ENCODE results near the gene MYZAP.

MYZAP gene

DNA sequence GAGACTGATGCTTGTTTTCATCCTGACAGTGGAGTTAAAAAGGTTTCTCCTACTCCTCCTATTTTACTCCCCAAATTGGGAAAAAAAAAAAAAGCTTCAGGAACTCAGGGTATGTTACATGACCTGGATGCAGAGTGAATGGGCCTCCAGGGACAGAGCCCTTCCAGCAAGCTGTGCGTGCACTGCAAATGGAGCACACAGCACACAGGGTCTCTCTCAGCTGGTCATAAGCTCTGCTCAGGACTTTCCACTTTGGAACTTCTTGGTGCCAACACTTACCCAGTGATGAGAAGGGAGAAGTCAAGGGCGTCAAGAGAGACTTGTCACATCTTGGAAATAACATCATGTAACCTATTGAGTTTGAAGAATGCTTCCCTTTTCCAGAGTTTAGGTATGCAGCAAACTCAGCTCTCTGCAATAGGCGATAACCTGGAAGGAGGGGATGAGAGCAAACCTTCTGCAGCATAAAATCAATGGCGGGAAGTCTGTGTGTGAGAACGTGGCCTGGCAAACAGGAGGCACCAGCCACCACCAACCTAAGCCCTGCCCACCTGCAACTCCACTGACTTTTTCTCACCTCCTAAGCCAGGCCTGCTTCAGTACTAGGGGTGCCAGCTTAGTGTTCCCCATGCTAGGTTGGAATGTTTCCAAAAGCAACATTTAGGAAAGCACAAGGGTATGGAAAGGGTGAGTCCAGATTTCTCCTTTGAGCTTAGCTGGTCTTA is 39.8 kb downstream of the MYZAP start:
- DNase-seq, result no peak

DNA sequence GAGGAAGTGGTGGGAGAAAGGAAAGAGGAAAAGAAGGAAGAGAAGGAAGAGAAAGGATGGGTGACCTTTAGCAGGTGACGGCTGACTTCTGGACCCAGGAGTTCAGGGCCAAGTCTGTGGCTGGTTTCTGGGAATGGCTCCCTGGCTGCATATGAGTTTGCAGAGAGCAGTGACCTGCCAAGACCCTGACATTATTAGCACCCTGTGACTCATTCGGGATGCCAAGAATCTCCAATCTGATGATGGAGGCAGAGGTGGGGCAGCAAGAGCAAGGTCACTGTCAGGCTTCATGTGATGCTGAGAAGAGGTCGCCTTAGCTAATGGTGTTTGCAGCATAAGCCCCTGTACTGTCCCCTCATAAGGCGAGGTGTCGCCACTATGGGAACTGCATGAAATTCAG is 42.6 kb downstream of the MYZAP start:
- no peak for DNase-seq

DNA sequence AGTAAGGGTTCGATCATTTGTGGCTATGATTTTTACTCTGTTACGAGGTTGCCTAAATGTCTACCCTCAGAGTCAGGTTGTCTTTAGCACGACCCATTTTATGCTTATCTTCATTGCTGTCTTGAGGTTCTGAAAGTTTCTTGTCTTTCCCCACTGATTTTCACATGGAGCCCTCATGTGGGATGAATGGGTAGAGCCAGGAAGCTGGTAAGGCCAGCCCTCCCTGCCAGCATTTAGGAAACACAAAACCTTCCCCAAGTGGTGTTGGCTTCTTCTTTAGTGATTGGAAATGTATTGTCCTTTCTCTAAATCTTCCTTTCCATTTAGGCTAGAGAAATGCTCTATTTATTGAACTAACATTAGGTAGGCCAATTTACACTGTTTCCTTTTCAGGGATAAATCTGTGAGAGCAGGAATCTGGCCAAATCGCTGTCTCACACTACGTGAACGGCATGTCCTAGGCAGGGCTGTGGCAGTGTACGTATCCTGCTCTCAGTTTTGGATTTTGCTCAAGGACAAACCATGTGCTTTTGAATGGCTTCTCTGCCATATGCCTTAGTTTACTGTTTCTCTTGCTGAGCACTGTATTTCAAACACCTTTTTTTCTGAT is 43.7 kb downstream of the MYZAP start:
- DNase-seq, result peak in 1 of 2 experiments; percentile 69

DNA sequence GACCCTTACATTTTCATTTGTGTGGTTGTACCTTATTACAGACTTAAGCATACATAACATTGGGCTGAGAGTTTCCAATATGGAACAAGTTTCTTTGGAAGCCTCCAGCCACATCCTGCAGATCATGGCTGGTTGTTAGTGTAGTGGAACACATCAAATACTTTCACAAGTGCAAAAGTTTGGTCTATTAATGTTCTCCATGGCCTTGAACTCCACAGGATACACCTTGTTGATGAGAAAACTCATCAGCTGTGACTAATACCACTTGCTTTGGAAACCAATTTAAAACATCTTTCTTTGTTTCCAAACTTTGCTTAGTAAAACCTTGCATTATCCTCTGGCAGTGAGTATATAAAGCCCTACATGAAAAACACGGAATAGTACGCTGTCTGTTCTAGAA is 46.1 kb downstream of the MYZAP start:
- DNase-seq, result no peak

DNA sequence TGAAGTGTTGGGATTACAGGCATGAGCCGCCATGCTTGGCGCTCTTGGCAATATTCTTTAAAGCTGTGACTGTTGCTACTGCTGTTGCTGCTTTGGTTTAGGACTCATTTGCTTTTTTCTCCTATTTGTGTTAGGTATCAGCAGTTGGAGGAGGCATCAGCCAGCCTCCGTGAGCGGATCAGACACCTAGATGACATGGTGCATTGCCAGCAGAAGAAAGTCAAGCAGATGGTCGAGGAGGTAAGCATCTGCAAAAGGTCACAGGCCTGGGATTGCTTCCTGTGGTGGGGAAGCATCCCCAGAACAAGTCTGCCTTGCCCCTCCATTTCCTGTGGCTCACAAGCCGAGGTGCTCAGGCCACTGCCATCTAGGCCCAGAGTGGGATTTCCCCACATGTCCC is 47.6 kb downstream of the MYZAP start:
- no peak for DNase-seq

DNA sequence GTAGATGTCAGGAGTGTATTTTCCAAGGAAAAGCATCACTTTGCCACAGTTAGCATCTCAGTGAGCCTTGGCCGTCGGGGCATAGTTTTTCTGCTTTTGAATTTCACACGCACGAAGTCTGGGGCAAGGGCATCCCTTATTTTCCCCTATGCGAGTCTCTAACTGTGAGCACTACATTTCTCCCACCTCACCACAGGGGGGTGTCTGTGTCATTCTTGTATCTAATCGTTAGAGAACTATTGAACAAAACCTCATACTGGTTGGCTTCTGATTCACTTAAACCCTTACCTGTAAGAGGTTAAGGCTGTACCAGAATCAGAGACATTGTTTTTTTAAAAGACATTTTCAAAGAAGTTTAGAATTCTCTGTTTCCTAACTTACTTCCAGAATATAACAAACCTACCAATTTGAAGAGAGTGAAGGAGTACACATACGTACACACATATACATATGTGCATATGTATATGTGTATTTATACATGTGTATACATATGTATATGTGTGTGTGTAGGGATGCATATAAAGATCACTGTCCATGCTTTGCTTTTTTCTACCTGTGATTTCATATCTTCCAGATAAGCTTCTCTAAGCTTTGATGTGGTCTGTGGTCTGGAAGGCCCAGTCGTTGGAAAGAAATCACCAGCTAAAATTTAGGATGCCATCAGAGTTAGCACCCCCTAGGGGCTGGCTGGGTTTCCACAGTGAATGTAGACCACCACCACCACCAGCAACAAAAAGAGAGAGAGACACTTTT is 49.4 kb downstream of the MYZAP start:
- DNase-seq, result no peak

DNA sequence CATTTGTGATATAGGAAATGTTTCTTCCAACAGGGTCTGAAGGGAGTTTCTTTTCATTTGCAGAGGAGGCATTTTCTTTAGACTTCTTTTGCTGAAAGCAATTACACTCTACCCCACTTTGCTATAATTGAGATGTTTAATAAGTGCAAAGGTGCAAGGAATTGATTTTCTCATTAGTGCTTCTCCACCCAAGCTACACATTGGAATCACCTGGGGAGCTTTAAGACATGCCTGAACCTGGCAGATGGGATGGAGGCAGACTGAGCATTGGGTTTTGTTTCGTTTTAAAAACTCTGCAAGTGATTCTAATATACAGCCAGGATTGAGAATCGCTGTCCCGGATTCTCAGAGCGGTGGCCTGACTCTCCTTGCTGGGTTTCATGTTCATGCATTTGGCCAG is 52.1 kb downstream of the MYZAP start:
- DNase-seq, result no peak

DNA sequence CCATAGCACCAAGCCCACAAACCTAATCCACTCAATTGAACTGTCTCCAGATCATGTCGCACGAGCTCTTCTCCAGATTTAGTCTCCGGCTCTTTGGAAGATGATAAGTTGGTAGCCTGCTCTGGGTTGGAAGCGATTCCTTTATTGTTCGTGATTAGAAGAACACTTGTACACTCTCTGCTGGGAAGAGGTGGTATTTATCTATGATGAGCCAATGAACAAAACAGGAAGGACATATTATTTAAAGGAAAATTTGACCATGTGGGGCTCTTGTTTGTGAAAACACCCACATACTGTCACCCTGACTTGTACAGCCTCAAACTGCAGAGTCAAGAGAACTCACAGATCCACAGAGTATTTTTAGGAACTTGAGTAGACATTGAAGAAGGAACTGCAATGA is 54.4 kb downstream of the MYZAP start:
- DNase-seq, result no peak

DNA sequence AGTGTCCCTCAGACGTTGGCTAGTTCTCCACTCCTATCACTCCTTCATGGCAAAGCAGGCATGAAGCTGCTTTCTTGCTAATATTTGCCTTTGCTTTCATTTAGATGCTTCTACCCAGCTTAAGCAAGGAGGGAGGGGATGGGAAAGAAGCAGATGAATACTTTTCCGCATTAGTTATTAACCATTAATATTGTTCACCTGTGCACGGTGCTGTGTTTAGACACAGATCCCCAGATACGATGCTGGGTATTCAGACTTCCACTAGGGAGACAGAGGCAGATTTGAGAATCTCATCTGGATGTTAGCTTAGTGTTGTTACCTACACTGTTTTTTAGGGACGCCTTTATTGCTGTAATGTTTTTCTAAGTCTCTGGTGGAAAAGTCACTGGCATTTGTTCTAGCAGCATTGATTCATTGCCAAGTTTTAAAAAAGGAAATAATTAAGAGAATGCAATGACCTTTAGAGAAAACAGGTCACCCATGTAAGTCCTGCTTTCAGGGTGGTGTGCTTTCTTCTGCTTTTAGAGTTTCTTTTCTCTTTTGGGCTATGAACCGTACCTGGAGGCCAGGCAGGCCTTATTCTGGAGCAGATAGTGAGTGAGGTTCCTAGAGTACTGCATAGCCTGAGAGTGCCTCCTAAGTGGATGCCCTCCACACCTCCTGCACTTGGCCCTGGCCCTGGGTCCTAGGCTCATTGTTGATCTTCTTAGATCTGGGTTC is 55.5 kb downstream of the MYZAP start:
- no peak for DNase-seq

DNA sequence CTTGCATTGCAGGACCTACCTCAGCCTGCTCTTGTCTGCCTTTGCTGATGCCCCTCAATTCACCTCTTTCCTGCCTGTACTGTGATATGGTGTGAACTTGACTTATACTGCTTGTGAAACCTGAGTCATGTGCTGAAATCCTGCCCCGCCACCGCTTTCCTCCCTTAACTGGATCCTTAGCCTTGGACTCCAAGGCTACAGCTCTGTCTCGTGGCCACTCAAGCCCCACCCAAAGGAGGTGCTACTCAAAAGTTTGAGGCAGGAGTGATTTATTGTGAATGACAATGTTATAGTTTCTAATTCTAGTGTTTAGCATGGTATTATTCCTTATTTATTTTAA is 56.1 kb downstream of the MYZAP start:
- DNase-seq, result no peak

DNA sequence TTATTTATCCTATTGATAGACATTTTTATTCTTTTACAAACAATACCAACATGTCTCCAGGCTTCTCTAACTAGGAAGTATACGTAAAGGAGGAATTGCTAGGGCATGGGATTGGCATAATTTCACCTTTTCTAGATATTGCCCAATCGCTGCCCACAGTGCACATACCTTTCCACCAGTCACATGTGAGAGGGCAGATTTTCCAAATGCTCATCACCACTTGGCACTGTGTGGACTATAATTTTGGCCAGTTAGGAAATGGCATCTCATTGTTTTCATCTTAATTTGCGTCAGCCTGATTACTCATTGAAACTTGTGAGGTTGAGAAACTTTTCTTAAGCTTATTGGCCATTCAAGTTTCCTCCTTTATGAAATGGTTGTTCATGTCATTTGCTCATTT is 57.4 kb downstream of the MYZAP start:
- DNase-seq, result no peak

DNA sequence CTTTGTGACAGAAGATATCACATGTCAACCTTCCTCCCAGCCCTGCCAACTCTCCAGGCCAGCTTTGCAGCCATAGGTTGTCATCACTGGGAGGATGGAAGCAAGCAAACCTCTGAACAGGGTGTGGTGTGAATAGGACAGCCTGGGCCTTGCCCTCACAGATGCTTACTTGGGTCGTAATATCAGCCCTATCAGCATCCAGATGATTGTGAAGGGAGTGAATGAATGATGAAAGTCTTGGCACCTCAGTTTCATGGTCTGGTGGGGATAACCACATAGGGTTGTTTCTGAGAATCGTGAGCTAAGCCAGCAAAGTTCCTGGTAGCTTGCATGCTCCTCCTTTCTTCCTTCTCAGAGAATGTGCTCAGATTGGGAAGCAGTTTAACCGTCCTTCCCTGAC is 59.7 kb downstream of the MYZAP start:
- DNase-seq, result no peak

DNA sequence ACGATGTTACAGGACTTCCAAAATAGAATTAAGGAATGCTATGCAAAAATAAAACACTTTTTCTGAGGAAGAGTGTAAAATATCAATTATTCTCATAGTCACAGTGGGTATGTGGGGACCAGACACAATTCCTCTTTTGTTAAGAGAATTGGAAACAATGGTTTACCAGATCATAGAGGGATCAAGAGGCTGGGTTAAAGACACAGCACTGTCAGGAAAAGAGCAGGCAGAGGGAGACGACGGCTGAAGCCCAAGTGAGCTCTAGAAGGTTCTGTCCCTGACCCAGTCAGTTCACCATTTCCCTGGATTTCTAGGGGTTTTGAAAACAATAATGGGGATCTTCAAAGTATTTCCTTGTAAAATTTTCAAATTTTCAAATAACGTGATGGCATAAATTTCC is 60.8 kb downstream of the MYZAP start:
- DNase-seq, result no peak

DNA sequence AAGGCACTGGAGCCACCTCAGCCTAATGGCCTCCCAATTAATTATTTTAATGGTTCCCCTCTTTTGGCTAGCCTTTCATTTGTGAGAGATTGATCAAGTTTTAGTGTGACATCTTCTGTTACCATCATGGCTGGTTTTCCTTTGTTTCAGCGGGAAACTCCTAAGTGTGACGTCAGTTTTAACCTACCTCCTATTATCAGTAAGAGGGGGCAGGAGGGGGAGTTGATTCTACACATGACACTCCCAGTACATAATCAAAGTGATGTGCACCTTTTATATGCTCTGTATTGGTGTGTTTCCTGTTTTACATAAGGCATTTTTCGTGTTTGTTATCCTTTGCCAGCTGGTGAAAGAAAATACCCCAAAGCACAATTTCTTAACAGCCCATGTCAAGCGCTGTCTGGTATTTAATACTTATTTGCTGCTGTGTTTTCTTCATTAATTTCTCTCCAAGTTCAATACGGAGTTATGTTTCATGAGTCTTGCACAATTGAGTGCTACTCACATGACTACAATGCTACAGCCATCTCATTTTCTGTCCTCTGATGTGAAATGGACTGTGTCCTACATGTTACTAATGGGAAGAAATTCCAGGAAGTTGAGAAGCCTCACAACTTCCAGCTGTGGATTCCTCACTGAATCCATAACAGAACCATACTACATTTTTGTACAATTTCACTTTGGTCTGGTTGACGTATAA is 62.6 kb downstream of the MYZAP start:
- no peak for DNase-seq

DNA sequence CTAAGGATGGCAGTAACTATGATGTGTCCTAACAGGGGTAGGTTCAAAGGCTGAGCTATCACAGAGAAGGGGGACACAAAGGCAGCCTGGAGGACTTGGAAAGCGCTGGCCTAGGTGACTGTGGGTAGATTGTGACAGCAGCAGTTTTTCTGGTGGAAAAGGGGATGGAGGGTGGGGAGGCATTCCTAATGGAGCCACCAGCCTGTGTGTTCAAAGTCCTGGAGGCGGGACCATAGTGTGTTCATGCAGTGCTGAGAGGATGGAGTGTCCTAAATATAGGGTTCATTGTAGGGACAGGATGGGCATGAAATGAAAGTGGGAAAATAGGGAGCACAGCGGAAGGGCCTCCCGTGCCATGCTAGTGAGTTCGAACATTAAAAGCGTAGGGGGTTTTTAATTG is 63.3 kb downstream of the MYZAP start:
- DNase-seq, result no peak

DNA sequence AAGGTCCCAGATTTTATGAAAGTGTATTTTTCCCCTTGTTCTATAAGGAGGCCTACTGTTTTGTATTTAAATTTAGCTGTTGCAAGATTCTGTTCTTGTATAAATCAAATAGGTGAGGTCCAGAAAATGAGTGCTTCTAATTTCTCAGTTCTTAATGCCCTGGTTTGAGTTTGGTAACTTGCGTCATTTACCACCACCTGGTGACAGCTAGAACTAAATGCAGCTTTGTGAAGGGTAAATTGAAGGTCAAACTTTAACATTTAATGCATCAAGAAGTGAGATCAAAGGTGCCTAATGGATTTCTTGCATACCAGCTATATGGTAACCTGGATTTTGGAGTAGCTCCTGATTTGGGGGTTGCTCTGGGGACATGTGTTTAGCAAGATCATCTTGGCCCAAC is 64.1 kb downstream of the MYZAP start:
- no peak for DNase-seq

DNA sequence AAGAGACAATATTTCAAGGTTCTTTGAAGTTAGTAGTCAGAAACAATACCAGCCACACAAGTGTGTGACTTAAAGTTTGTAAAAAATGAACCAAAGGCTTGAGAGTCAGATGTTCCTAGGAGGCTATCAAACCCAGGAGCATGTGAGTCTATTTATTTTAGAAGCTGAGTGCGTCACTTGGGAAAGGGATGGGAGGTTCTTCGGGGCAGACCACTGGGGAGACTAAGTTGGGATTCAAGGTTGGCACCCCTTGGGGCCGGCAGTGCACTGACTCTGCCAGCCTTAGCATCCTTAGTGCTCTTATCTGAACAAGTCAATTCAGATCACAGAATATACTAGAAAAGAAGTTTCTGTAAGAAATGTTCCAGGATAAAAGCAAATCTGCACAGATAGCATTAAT is 64.7 kb downstream of the MYZAP start:
- DNase-seq, result no peak

DNA sequence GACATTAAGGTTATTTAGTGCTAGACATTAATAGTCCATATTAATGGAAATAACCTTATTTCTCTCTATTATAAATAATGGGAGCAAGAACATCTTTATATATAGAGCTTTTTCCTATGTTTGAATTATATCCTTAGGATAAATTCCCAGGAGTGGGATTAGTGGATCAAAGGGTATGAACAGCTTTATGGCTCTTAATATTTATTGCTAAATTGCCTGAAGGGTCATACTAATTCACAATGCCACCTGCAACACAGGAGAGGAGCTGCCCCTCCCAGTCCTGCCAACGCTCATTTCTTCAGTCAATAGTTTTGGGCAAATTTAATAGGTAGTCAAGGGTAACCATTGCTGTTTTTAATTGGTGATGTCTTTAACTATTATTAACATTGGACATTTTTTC is 65.9 kb downstream of the MYZAP start:
- DNase-seq, result no peak

DNA sequence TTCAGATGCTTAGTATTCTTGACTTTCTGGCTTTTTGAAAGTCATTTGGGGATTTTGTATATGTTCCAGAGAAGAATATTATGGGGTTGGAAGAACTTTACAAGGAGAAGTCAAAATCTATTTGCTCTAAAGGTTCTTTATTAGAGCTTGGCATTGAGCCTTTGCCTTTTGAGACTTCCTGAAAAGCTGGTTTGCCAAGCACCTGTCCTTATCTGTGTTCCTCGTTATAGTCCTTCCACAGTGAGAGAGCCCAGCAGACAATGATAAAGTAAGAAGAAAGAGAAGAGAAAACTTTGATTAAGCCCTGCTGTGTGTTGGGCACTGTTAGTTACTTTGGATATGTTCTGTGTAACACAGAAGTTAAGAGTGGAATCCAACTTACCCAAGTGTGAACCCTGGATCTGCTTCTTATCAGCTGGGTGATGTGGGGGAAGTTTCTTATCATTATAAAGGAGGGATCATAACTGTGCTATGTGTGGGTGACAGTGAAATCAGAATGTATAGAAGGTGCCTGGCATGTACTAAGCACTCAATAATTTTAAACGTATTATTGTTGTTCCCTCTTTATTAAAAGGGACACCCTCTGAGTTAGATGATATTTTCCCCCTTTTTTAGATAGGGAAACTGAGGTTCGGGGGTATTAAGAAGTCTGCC is 70.5 kb downstream of the MYZAP start:
- no peak for DNase-seq

DNA sequence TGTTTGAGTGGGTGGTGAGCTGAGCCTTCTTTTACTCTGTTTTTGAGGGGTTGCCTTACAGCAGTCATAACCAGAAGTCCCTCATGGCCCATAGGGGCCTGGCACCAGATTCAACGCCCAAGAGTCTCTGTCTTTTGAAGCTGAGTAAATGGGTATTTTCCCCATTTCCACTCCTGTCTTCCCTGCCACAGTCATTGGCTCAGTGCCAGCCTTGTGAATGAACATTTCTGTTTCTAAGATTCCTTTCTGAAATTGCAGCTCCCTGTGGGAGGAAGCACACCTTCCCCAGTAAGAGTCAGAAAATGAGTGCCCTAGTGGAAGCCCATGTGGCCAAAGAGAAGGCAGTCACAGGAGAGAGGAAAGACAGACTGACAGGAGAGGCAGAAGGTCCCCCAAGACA is 71.1 kb downstream of the MYZAP start:
- no peak for DNase-seq

DNA sequence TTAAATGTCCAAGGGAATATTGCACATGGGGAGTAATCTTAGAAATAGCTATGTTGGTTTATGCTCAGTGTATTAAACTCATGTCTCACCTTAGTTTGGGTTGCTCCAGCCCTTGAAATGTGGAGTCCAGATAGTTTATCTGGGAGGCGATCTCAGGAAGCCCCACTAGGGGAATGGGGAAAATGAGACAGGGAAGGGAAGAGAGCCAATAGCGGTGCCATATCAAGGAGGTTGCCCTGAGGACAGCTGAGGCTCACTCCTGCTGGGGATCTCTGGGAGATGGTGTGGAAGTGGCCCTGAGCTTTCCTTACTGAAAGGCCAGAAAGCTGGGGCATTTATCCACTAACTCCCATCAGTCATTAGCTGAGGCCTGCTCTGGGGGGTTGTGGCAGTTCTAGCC is 71.6 kb downstream of the MYZAP start:
- DNase-seq, result no peak

DNA sequence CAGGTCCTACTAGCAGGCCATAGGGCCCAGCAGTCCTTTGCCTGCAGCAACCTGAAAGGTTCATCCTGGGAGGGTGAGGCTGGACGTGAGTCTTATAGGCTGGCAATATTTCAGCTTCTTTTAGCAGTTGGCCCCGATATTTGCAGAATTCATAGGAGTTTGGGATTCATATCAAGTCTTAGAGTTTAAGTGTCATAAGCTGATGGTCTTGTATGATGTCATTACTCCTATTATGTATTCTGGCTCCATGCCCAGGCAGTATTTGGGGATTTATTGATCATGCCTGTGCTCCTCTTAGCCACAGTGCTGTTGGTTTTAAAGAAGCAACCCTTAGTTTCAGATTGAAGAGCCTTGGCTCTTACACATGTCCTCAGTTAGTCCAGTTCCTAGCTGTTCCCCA is 73.5 kb downstream of the MYZAP start:
- DNase-seq, result no peak

DNA sequence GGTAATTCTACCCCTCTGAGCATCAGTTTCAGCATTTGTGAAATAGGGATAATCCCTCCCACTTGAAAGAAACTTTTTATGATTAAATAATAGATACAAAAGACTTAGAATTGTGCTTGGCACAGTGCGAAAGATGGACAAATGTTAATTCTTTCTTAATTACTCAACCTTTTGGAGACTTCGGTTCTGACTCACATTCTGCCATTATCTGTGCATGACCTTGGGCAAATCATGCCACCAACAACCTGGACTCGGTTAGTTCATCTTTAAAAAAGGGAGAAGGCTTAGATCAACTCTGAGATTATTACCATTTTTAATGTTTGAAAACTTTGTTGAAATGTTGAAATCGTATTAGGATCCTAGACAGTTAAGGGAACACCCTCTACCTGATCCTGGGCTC is 74.2 kb downstream of the MYZAP start:
- no peak for DNase-seq
